ENCODE results near the gene ZNF486.
"Not testable (repeated sequence)": the region's sequence is repeated elsewhere in the genome, so short reads cannot be mapped to it uniquely, and the experiment has no call there.

ZNF486 gene

DNA sequence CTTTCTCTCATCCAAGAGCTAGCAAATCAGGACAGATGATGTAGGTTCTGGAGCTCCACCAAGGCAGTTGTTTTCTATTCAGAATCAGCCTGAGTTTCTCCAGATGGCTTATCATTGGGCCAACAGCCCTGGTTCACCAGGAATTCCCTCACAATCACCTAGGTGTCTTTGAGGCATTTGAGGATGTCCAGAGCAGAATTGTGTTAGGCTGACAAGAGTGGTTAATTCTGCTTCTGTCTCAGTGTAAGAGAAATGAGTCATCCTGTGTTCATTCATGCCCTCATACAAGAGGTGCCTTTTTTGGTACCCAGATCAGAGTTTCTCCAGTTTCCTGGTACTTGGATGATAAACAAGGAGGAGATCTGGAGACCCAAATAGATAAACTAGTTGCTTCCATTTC lies 12.9 kb downstream of the ZNF486 start:
- not testable (repeated sequence) for H3K4me1 Mint-ChIP-seq; H3K27ac Mint-ChIP-seq; ATAC-seq; H3K9me3 Mint-ChIP-seq; DNase-seq (ENCODE audit: low spot score in 2 of 2); H3K4me3 Mint-ChIP-seq
- H3K36me3 Mint-ChIP-seq: peaks cover 15% of the 10 kb centered on the region

- no peak for DNase-seq (ENCODE audit: low spot score in 2 of 2)
- H3K27ac Mint-ChIP-seq: no peak overlapping the region
- no peak overlapping the region for H3K4me3 Mint-ChIP-seq
- no peaks in the 10 kb centered on the region for H3K9me3 Mint-ChIP-seq
- no peak for ATAC-seq
- peaks cover 6% of the 10 kb centered on the region for H3K4me1 Mint-ChIP-seq
- peaks cover 19% of the 10 kb centered on the region for H3K36me3 Mint-ChIP-seq
Observed at GRCh38 chr19:20182222-20182785, 15.3 kb downstream of the ZNF486 start.

GRCh38 chr19:20186174-20186573 lies 19.2 kb downstream of the ZNF486 start:
- H3K4me3 Mint-ChIP-seq: no peak overlapping the region
- H3K4me1 Mint-ChIP-seq: no peaks in the 10 kb centered on the region
- DNase-seq (ENCODE audit: low spot score in 2 of 2) (no peak), ATAC-seq (no peak)
- peaks cover 53% of the 10 kb centered on the region for H3K36me3 Mint-ChIP-seq
- H3K27ac Mint-ChIP-seq: no peak overlapping the region
- H3K9me3 Mint-ChIP-seq: no peaks in the 10 kb centered on the region

GRCh38 chr19:20197747-20198146 lies 30.7 kb downstream of the ZNF486 start:
- Mint-ChIP-seq H3K4me1 (no peaks in the 10 kb centered on the region), H3K36me3 (peaks cover 59% of the 10 kb centered on the region), H3K27ac (no peak overlapping the region), H3K4me3 (no peak overlapping the region), H3K9me3 (peaks cover 18% of the 10 kb centered on the region)
- ATAC-seq (no peak), DNase-seq (ENCODE audit: low spot score in 2 of 2) (no peak)

DNA sequence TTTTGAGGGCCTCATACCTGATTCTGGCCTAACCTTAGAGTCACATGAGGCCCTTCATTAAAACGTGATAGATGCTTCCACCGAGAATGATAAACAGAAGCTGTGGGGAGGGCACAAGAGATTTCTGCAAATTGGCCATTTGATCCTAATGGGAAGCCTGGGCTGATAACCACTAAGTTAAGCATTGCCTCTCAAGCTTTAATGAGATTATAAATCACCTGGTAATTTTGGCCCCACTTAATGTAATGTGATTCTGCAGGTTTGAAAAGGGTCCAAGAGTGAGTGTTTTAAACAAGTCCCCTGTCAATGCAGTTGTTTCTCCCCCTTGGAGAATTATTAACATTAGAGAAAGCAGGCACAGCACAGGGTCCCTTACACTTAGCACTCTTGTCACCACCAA lies 42.0 kb downstream of the ZNF486 start:
- Mint-ChIP-seq H3K4me3 (no peak overlapping the region), H3K4me1 (no peaks in the 10 kb centered on the region), H3K9me3 (peaks cover 3% of the 10 kb centered on the region), H3K36me3 (no peaks in the 10 kb centered on the region), H3K27ac (no peak overlapping the region)
- no peak for ATAC-seq
- no peak for DNase-seq (ENCODE audit: low spot score in 2 of 2)

DNA sequence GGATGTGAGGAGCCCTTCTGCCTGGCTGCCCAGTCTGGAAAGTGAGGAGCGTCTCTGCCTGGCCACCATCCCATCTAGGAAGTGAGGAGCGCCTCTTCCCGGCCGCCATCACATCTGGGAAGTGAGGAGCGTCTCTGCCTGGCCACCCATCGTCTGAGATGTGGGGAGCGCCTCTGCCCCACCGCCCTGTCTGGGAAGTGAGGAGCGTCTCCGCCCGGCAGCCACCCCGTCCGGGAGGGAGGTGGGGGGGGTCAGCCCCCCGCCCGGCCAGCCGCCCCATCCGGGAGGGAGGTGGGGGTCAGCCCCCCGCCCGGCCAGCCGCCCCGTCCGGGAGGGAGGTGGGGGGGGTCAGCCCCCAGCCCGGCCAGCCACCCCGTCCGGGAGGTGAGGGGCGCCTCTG lies 47.4 kb downstream of the ZNF486 start:
- H3K9me3 Mint-ChIP-seq, H3K36me3 Mint-ChIP-seq: not testable (repeated sequence)

GRCh38 chr19:20221605-20222004 lies 54.6 kb downstream of the ZNF486 start:
- not testable (repeated sequence) for H3K4me1 Mint-ChIP-seq; H3K36me3 Mint-ChIP-seq; ATAC-seq; H3K9me3 Mint-ChIP-seq; H3K4me3 Mint-ChIP-seq; DNase-seq (ENCODE audit: low spot score in 2 of 2); H3K27ac Mint-ChIP-seq

More for the DNA sequence above, 47.4 kb downstream of the ZNF486 start:
- not testable (repeated sequence) for H3K4me1 Mint-ChIP-seq; H3K4me3 Mint-ChIP-seq; H3K27ac Mint-ChIP-seq; ATAC-seq; DNase-seq (ENCODE audit: low spot score in 2 of 2)

- Mint-ChIP-seq H3K27ac (no peak overlapping the region), H3K4me1 (peaks cover 6% of the 10 kb centered on the region), H3K4me3 (no peak overlapping the region), H3K9me3 (peaks cover 5% of the 10 kb centered on the region), H3K36me3 (peaks cover 6% of the 10 kb centered on the region)
- ATAC-seq (no peak), DNase-seq (ENCODE audit: low spot score in 2 of 2) (no peak)
Observed at GRCh38 chr19:20233105-20233504, 66.1 kb downstream of the ZNF486 start.

- Mint-ChIP-seq H3K36me3 (peaks cover 6% of the 10 kb centered on the region), H3K4me3 (no peak overlapping the region), H3K4me1 (peaks cover 11% of the 10 kb centered on the region), H3K27ac (no peak overlapping the region), H3K9me3 (no peaks in the 10 kb centered on the region)
- DNase-seq (ENCODE audit: low spot score in 2 of 2) (no peak), ATAC-seq (no peak)
Observed at GRCh38 chr19:20235156-20235555, 68.1 kb downstream of the ZNF486 start.

DNA sequence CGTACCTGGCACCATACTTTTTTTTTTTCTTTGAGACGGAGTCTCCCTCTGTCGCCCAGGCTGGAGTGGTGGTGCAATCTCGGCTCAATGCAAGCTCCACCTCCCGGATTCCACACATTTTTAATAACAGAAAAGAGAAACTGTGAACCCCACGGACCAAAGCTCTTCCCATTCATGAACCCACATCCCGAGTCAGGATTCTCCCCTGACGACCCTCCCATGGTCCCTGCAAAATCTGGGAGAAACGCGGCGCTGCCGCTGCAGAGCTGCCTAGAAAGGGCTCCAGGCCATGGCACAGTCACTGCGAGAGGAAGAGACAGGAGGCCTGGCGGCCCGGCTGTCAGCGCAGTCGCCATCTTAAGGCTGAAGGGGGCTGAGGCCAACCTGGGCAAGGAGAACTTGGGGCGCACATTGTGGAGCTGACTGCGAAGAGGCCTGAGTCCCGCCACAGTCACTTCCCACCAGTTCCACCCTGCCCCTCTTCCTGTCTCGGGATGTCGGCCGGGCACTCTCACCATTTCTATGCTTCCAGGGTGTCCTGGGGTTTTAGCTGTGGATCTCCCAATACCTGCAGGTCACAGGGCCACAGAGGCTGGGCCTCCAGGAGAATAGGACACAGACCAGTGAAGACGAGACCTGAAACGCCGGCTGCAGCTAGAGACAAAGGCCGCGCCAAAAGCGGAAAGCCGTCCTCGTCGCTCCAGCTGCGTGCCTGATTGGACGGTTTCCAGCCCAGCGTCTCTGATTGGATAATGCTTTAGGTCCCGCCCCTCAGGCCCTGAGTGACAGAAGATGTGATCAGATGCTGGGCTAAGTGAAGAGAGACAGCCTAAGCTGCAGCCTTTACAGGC lies 71.0 kb downstream of the ZNF486 start:
- peak overlapping the region; percentile 94 for H3K27ac Mint-ChIP-seq
- ATAC-seq (peak; percentile 96), DNase-seq (ENCODE audit: low spot score in 2 of 2) (peak; percentile 81 to 95)
- peak overlapping the region; percentile 98 for H3K4me3 Mint-ChIP-seq
- peaks cover 11% of the 10 kb centered on the region for H3K4me1 Mint-ChIP-seq
- H3K9me3 Mint-ChIP-seq: no peaks in the 10 kb centered on the region
- peaks cover 6% of the 10 kb centered on the region for H3K36me3 Mint-ChIP-seq

DNA sequence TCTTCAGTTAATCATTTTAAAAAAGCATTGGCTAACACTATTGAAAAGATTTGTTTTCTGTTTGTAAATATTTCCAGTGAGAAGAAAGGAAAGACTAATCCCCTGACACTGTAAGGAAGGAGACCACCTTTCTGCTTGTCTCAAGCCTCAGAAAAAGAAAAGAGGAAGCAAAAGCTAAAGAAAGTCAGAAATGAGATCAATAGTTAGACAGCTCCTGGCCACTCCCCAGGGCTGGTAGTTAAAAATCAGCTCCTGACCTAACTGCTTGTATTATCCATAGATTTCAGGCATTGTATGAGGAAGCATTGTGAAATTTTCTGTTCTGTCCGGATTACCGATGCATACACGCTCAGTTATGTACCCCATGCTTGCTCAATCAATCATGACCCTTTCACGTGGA lies 76.6 kb downstream of the ZNF486 start:
- peaks cover 4% of the 10 kb centered on the region for H3K9me3 Mint-ChIP-seq
- H3K27ac Mint-ChIP-seq: peak overlapping the region; percentile 70
- no peak overlapping the region for H3K4me3 Mint-ChIP-seq
- DNase-seq (ENCODE audit: low spot score in 2 of 2): no peak
- peaks cover 14% of the 10 kb centered on the region for H3K4me1 Mint-ChIP-seq
- H3K36me3 Mint-ChIP-seq: no peaks in the 10 kb centered on the region
- no peak for ATAC-seq

DNA sequence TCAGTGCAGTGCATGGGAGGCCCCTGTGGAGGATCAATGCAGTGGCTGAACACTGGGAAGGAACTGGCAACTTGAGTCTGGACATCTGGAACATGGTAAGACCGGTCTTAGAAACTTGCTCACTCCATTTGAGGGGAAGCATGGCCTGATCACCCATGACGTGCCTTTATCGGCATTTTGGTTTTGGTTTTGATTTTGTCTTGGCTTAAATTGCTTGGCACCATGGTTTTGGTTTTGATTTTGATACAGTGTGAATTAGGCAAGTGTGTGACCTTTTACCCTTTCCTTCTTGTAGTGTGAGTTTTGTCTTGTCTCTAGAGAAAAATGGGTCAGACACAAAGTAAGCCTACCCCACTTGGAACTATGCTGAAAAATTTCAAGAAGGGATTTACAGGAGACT lies 77.3 kb downstream of the ZNF486 start:
- ATAC-seq (peak; percentile 81), DNase-seq (ENCODE audit: low spot score in 2 of 2) (no peak)
- Mint-ChIP-seq H3K9me3 (peaks cover 4% of the 10 kb centered on the region), H3K4me1 (peaks cover 14% of the 10 kb centered on the region), H3K4me3 (peak overlapping the region; percentile 50), H3K36me3 (no peaks in the 10 kb centered on the region), H3K27ac (peak overlapping the region; percentile 70)

- ATAC-seq (no peak), DNase-seq (ENCODE audit: low spot score in 2 of 2) (no peak)
- H3K36me3 Mint-ChIP-seq: no peaks in the 10 kb centered on the region
- H3K9me3 Mint-ChIP-seq: peaks cover 4% of the 10 kb centered on the region
- H3K27ac Mint-ChIP-seq: no peak overlapping the region
- H3K4me1 Mint-ChIP-seq: peaks cover 14% of the 10 kb centered on the region
- no peak overlapping the region for H3K4me3 Mint-ChIP-seq
Observed at GRCh38 chr19:20245309-20245708, 78.3 kb downstream of the ZNF486 start.

- Mint-ChIP-seq H3K4me3 (no peak overlapping the region), H3K27ac (no peak overlapping the region), H3K36me3 (no peaks in the 10 kb centered on the region), H3K9me3 (peaks cover 4% of the 10 kb centered on the region), H3K4me1 (peaks cover 14% of the 10 kb centered on the region)
- DNase-seq (ENCODE audit: low spot score in 2 of 2) (no peak), ATAC-seq (peak; percentile 52)
Observed at GRCh38 chr19:20247016-20247683, 80.1 kb downstream of the ZNF486 start.

GRCh38 chr19:20248258-20248657 lies 81.2 kb downstream of the ZNF486 start:
- H3K27ac Mint-ChIP-seq; H3K4me3 Mint-ChIP-seq; H3K9me3 Mint-ChIP-seq; ATAC-seq; H3K36me3 Mint-ChIP-seq; DNase-seq (ENCODE audit: low spot score in 2 of 2): not testable (repeated sequence)
- peaks cover 14% of the 10 kb centered on the region for H3K4me1 Mint-ChIP-seq
